ENCODE data around the gene KRT23.

DNA sequence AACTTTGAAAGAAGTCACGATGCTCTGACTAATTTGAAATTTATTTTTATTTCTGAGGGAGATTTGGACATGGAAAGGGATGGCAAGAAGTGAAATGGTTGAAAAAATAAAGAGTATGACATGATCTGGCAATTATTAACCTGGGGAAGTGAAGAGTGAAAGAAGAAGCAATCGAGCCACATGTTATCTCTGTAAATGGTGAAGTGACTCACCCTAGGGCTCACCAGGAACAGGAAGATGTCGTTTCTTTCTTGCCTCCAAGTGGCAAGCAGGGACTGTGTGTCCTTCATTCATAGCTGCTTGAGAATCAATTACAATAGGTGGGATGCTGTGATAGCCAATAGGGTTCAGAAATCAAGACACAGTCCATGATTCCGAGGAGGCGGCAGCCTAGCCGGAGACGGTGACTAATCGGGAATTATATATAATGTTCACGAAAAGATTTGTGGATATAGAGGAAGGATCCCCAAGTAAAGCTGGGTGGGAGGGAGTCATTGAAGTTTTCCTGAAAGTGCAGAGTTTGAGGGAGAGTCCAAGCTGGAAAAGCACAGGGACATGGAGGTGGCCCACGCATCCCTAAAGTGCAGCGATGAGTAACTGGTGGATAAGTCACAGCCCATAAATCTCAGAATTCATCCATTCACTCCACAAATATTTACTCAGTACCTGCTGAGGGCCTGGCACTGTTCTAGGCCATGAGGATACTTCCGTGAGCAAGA, 34.2 kb downstream of the KRT23 start:
- no peak for TF ChIP-seq EZH2 (IDR thresholded peaks at IDR 0.05)
- no peak for TF ChIP-seq POLR2AphosphoS5 (IDR thresholded peaks at IDR 0.05; ENCODE audit: borderline replicate concordance, low read depth, low read length)
- no peak for TF ChIP-seq FOXP2 (optimal IDR thresholded peaks at IDR 0.05; ENCODE audit: control extremely low read depth, extremely low read length, insufficient read depth)
